22Rv1 (cell line): ENCODE results near the gene POLR1F.
A peak's percentile ranks its signal among the peaks of the same experiment; 100 is the strongest.

ENCODE experiments used
- H3K27ac ChIP-seq: fragments of 450-650 bp; 2 replicates; pipeline ENCODE4 v1.5.1; 2017
- CTCF ChIP-seq: fragments of 450-650 bp; IDR thresholded peaks from 2 replicates; pipeline ENCODE4 v1.5.1; 2017; ENCODE audit warnings: mild to moderate bottlenecking
- ZFX ChIP-seq: fragments of 450-650 bp; IDR thresholded peaks from 2 replicates; pipeline ENCODE4 v1.6.1; 2017; ENCODE audit warnings: antibody characterized with exemption, borderline replicate concordance

POLR1F gene

GRCh38 chr7:19674266-19674960 is 34.4 kb downstream of the POLR1F start:
- TF ChIP-seq ZFX, result no peak
- H3K27ac ChIP-seq, result no peak overlapping the region

GRCh38 chr7:19670806-19671205 is 38.0 kb downstream of the POLR1F start:
- H3K27ac ChIP-seq, result no peak overlapping the region
- TF ChIP-seq ZFX (no peak), CTCF (no peak)

DNA sequence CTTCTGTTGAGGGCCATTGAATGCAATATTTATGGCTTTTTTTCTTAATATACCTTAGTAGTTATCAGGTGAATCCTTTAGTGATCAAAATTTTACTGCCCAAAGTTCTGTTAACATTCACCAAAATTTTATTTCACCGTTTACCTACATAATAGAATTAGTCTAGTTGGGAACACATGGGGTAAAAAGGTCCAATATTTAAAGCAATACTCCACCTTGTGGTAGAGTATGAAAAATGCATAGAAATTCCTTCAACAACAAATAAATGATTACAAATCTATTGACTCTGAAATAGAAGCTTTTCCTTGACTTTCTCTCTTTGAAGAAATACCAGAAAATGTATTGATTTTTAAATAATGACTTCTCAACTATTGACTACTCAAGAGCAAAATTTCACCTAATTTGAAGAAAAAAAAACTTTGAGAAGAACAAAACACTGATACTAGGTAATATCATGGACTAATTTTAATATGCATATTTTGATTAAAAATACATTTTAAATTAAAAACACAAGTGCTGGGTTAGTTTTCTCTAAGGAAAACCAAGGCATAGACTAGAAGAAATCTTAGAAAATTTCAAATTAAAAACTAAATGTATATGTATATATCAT is 43.3 kb downstream of the POLR1F start:
- H3K27ac ChIP-seq, result no peak overlapping the region
- no peak for TF ChIP-seq ZFX
- peak; percentile 89 for TF ChIP-seq CTCF

DNA sequence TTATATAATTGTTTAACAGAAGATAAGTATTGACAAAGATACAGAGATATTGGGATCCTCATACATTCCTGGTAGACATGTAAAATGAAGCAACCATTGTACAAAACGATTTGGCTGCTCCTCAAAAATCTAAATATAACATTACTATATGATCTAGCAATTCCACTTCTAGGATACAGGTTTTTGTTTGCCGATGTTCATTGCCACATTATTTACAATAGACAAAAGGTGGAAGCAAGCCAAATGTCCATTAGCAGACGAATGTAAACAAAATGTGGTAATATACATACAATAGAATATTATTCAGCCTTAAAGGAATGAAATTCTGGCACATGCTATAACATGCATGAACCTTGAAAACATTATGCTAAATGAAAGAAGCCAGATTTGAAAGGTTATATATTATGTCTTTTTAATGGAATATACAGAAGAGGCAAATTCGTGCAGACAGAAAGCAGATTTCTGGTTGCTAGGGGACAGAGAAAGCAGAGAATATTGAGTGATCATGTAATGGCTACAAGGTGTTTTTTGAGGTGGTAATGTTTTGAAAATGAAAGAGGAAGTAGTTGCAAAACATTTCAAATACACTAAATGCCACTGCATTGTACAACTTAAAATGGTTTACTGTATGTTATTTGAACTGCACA is 44.9 kb downstream of the POLR1F start:
- TF ChIP-seq CTCF (no peak), ZFX (no peak)
- H3K27ac ChIP-seq, result no peak overlapping the region

DNA sequence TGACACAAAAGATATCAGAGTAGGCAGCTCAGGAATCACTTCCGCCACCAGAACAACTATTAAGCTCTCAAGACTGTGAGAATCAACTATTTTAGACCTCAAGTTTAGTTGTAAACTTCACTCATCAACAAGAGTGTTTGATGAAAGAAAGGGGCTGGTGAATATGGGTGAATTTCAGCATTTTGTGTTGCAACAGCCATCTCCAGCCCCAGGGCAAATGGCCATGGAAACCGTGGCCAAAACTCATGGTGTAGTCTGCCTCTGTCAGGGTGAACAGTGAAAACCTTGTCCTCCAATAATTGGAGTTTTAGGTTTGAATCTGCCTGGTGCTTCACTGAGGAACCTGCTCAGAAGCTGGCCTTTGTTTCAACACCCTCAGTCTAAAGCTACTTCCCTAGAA is 60.0 kb downstream of the POLR1F start:
- H3K27ac ChIP-seq, result no peak overlapping the region
- TF ChIP-seq ZFX, result no peak
- no peak for TF ChIP-seq CTCF
